8988T (cell line): ENCODE data around the gene HDAC10.
"Not testable (repeated sequence)": the region's sequence is repeated elsewhere in the genome, so short reads cannot be mapped to it uniquely, and the experiment has no call there.

Experiments
- DNase-seq: peaks from one replicate; pipeline ENCODE4 v3.0.0; 2011

The HDAC10 gene

GRCh38 chr22:50284479-50284878 is 33.4 kb upstream of the HDAC10 start:
- no peak for DNase-seq

GRCh38 chr22:50283821-50284220 is 32.8 kb upstream of the HDAC10 start:
- no peak for DNase-seq

- DNase-seq: peak; percentile 97
These were observed 31.5 kb upstream of the HDAC10 start for GRCh38 chr22:50282361-50283155.

- no peak for DNase-seq
These were observed 30.9 kb upstream of the HDAC10 start for GRCh38 chr22:50281957-50282356.

DNA sequence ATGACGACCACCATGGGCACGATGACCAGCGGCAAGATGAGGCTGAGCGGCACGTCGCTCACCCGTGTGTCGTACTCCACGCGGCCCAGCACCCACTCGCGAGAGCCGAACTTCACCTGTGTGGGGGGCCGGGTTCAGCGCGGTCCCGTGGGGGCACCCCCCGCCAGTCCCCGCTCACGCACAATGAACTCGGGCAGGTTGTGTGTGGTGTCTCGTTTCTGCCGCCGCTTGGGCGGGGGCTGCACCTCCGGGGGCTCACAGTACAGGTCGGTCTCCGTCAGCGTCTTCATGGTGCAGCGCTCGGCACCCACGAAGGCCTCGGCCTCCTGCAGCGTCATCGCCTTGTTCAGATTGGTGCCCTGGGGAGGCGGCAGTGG is 30.3 kb upstream of the HDAC10 start:
- no peak for DNase-seq

DNA sequence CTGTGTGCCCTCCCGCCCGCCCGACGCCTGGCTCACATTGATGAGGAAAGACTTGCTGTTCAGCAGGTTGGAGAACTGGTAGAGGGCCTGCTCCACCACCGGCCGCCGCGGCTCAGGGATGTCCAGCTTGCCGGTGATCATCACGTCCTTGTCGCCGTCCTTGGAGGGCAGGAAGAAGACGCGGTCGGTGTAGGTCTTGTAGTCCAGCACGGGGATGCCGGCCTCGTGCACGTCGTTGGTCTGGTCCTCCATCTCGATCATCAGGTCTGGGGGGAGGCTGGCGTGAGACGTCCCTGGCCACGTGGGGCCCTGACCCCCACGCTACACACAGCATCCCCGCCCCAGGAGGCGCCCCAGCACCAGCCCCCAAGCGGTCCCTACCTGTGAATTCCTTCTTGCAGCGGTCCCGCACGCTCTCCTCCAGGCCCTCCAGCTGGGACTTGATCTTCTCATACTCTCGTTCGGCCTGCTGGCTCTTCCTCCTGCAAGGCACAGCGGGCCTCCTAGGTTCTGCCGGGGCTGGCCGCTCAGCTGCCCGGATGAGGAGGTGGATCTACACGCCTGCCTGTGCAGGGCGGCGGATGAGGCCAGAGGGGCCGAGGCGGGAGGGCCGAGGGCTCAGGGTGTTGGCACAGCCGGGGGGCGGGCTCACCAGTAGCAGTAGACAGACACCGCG is 29.8 kb upstream of the HDAC10 start:
- no peak for DNase-seq

- no peak for DNase-seq
These were observed 29.1 kb upstream of the HDAC10 start for GRCh38 chr22:50280022-50280707.

GRCh38 chr22:50278956-50279619 is 28.0 kb upstream of the HDAC10 start:
- DNase-seq: no peak

GRCh38 chr22:50278461-50278860 is 27.4 kb upstream of the HDAC10 start:
- no peak for DNase-seq

DNA sequence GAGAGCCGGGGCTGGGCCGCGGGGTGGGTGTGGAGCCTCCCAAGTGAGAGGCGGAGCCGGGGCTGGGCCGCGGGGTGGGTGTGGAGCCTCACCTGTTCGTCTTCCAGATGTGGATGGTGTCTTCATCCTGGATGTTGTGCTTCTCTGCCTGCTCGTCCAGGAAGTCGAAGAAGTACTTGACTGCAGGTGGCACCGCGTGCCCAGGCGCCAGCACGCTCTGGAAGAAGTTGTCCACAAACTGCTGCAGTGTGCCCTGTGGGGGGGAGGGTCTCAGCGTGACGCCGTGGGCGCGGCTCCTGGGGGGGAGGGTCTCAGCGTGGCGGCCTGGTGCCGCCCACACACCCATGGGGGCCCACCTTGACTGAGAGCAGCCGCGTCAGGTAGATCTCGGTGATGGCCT is 26.7 kb upstream of the HDAC10 start:
- DNase-seq: no peak

GRCh38 chr22:50276143-50276542 is 25.1 kb upstream of the HDAC10 start:
- no peak for DNase-seq

GRCh38 chr22:50275181-50276055 is 24.4 kb upstream of the HDAC10 start:
- DNase-seq: no peak

DNA sequence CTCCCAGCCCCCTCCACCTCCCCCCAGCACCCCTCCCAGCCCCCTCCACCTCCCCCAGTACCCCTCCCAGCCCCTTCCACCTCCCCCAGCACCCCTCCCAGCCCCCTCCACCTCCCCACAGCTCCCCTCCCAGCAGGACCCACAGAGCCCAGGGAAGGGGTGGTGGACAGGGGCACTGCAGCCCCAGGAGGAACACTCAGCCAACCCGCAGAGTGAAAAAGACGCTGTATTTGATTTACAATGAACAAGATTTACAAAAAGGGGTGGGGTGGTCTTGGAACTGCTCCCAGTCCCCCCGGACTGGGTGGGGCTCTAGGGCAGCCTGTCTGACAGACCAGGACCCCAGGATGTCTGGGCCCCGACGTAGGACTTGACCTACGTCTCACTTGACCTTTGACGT is 23.7 kb upstream of the HDAC10 start:
- no peak for DNase-seq

GRCh38 chr22:50274311-50274710 is 23.2 kb upstream of the HDAC10 start:
- DNase-seq: no peak

DNA sequence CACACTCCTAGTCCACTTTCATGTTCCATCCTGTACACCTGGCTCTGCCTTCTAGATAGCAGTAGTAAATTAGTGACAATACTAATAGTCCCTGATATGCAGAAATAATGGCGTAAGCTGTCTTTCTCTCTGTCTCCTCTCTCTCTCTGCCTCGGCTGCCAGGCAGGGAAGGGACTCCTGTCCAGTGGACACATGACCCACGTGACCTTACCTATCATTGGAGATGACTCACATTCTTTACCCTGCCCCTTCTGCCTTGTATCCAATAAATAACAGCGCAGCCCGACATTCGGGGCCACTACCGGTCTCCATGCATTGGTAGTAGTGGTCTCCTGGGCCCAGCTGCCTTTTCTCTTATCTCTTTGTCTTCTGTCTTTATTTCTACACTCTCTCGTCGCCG is 22.7 kb upstream of the HDAC10 start:
- DNase-seq: not testable (repeated sequence)

DNA sequence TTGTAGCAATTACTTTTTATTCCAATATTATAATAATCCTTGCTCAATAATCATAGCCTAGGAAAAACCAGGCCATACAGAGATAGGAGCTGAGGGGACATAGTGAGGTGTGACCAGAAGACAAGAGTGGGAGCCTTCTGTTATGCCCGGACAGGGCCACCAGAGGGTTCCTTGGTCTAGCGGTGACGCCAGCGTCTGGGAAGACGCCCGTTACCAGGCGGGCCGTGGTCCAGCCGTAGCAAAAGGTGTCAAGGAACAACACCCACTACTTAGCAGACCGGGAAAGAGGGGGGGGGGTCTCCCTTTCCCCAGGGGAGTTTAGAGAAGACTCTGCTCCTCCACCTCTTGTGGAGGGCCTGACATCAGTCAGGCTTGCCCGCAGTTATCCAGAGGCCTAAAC is 22.3 kb upstream of the HDAC10 start:
- DNase-seq: not testable (repeated sequence)

- DNase-seq: no peak
These were observed 21.2 kb upstream of the HDAC10 start for GRCh38 chr22:50272044-50272802.

DNA sequence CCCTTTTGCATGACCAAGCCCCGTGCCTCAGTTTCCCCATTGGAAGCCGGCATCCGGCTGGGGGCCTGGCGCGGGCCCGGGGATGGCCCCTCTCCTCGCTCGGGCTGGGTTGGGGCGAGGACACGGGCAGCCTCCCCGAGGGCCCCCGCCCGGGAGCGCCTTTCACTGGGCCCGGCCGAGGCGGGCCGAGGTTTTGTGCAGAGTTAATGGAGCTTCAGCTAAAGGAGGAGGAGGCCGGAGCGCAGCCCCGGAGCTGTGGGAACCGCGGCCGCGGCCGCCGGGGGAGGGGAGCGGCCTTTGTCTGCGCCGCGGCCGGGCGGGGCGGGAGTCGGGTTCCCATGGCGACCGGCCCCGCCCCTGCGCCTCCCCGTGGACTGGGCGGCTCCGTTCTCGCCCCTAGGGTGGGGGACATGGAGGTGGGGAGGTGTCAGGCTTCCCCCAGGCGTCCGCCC is 20.5 kb upstream of the HDAC10 start:
- DNase-seq: no peak

DNA sequence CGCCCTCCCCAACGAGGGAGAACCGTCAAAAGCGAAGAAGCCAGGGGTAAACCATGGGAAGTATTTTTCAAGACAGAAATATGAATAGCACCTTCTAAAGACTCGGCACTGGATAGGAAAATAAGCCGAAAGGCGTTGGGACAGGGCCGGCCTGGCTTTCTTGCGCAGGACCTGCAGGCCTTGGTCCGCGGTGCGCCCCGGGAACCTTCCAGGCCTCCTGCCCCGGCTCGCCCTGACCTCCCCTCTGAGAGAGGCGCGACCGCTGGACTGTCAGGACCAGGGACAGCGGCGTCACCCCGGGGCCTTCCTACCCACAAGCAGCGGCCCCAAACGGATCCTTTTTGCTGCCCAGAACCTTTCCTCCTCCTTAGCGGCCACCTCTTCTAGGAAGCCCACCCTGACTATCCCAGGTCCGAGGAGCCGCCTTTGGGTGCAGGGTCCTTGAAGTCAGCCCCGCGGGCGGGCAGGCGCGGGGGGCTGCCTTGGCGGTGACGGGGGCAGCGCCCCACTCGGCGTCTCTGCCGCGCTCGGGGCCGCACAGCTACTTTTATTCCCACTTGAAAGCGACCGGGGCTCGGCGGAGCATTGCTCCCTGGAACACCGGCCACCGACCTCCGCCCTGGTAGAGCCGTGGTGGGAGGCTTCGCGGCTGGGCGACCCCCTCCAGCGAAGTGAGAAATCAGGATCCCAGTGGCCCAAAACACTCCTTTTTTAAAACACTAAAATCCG is 19.8 kb upstream of the HDAC10 start:
- DNase-seq: no peak

GRCh38 chr22:50269970-50270665 is 19.1 kb upstream of the HDAC10 start, which contains the start of gene MAPK11:
Gene MAPK11 (minus strand): TSS chr22:50270380. CDS start chr22:50270292, 88 bp downstream.
- DNase-seq: peak; percentile 86
